RWPE2 (cell line): Measurements from ENCODE around the gene RFX2.

ENCODE experiments used
- ATAC-seq: fragments of 200-7000 bp; cut with Tn5 transposase; 3 replicates; pipeline ENCODE4 v1.9.1; 2021; ENCODE audit warnings: low read depth
- DNase-seq: peaks from one replicate; pipeline ENCODE4 v3.0.0-alpha.2; 2020; ENCODE audit warnings: low spot score
- H3K27ac ChIP-seq: fragments of 450-650 bp; 2 replicates; pipeline ENCODE4 v1.5.1; 2017; ENCODE audit warnings: mild to moderate bottlenecking; ENCODE audit not compliant: poor library complexity, severe bottlenecking
- H3K27me3 ChIP-seq: fragments of 250-450 bp; sonication (Bioruptor Pico); 2 replicates; pipeline ENCODE4 v1.5.1; 2021; ENCODE audit warnings: mild to moderate bottlenecking, moderate library complexity; ENCODE audit not compliant: insufficient read depth, poor library complexity, severe bottlenecking
- H3K36me3 ChIP-seq: fragments of 250-450 bp; sonication (Bioruptor Pico); 2 replicates; pipeline ENCODE4 v1.5.1; 2020; ENCODE audit warnings: low read depth, mild to moderate bottlenecking, moderate library complexity
- H3K4me1 ChIP-seq: fragments of 250-450 bp; sonication (Bioruptor Pico); 2 replicates; pipeline ENCODE4 v1.5.1; 2021; ENCODE audit warnings: mild to moderate bottlenecking, moderate library complexity; ENCODE audit not compliant: insufficient read depth, poor library complexity, severe bottlenecking
- H3K4me3 ChIP-seq: fragments of 250-450 bp; sonication (Bioruptor Pico); 2 replicates; pipeline ENCODE4 v1.5.1; 2021; ENCODE audit warnings: mild to moderate bottlenecking, moderate library complexity; ENCODE audit not compliant: severe bottlenecking
- H3K9me3 ChIP-seq: fragments of 250-450 bp; sonication (Bioruptor Pico); 2 replicates; pipeline ENCODE4 v1.5.1; 2021; ENCODE audit warnings: mild to moderate bottlenecking, moderate library complexity; ENCODE audit not compliant: severe bottlenecking
- TF ChIP-seq, protein P1 (sequence below): fragments of 450-650 bp; IDR thresholded peaks from one replicate; pipeline ENCODE4 v1.5.1; 2017; ENCODE audit warnings: mild to moderate bottlenecking, moderate library complexity; ENCODE audit not compliant: poor library complexity, severe bottlenecking

The RFX2 gene

GRCh38 chr19:6062274-6062673, 48.0 kb downstream of the RFX2 start:
- Histone ChIP-seq H3K36me3 (no peaks in the 10 kb centered on the region), H3K4me3 (no peak overlapping the region), H3K4me1 (peaks cover 70% of the 10 kb centered on the region), H3K9me3 (no peaks in the 10 kb centered on the region), H3K27ac (peak overlapping the region; percentile 98), H3K27me3 (no peaks in the 10 kb centered on the region)
- ATAC-seq = no peak
- TF ChIP-seq, protein P1, sequence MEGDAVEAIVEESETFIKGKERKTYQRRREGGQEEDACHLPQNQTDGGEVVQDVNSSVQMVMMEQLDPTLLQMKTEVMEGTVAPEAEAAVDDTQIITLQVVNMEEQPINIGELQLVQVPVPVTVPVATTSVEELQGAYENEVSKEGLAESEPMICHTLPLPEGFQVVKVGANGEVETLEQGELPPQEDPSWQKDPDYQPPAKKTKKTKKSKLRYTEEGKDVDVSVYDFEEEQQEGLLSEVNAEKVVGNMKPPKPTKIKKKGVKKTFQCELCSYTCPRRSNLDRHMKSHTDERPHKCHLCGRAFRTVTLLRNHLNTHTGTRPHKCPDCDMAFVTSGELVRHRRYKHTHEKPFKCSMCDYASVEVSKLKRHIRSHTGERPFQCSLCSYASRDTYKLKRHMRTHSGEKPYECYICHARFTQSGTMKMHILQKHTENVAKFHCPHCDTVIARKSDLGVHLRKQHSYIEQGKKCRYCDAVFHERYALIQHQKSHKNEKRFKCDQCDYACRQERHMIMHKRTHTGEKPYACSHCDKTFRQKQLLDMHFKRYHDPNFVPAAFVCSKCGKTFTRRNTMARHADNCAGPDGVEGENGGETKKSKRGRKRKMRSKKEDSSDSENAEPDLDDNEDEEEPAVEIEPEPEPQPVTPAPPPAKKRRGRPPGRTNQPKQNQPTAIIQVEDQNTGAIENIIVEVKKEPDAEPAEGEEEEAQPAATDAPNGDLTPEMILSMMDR = no peak
- DNase-seq = no peak

DNA sequence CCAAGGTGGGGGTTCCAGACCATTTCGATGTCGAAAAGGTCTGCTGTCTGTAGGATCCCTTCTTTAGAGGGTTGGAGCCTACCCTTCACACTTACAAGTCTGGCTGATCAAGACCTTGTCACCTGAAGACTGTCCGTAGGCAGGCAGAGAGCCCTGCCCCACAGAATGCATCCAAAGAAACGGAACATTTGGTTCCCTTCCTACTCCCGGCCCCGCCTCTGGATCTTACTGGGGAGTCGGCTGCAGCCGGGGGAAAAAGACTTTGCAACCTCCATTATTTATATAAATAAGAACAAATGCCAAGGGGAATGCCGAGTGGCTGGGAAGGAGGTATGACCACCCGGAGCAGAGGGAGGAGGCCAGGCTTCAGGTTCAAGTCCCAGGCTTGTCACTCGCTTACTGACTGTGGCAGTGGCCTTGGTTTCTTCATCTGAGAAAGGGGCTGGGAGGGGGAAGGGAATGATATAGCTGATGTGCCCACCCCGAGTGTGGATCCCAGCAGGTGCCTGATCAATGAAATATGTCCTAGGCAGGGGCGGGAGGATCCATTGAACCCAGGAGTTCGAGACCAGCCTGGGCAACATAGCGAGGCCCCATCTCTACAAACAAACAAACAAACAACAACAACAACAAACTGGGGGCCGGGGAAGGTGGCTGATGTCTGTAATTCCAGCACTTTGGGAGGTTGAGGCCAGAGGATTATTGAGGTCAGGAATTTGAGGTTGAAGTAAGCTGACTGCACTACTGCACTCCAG, 48.7 kb downstream of the RFX2 start:
- ATAC-seq (no peak), DNase-seq (no peak)
- H3K4me1 ChIP-seq = peaks cover 71% of the 10 kb centered on the region
- H3K4me3 ChIP-seq = no peak overlapping the region
- peak overlapping the region; percentile 98 for H3K27ac ChIP-seq
- H3K9me3 ChIP-seq = no peaks in the 10 kb centered on the region
- TF ChIP-seq, protein P1 = no peak
- no peaks in the 10 kb centered on the region for H3K27me3 ChIP-seq
- no peaks in the 10 kb centered on the region for H3K36me3 ChIP-seq

DNA sequence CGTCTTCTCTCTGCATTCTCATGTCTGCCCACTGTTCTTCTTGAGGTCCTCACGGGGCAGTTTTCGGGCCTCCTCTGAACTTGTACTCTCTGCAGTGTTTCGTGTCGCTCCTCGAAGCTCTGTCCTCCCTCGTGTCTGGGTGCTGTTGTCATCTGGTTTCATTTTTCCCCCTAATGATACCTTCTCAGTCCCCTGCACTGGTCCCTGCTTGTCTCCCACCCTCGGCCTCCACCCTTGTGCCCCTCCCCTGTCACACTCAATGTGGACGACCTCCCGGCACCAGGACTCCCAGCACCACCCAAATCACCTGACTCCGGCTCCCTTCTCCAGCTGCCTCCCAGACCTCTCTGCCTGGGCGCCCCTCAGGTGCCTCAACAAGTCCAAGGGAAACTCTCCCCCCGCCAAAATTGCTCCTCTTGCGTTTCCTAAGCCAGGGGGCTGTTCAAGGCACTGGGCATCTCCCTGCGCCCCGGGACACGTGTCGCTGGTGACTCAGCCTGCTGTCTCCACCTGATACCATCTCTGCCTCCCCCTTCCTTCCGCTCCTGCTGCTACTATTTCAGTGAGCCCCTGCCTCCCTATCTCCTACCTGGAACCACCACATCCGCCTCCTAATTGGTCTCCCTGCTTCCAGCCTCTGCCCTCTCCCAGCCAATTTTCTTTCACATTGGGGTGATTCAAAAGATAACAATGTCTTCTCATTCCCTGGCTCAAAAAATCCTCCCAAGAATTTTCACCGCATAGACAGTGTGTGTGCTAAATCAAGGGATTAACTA, 49.5 kb downstream of the RFX2 start:
- peak; percentile 72 for ATAC-seq
- Histone ChIP-seq H3K4me1 (peaks cover 69% of the 10 kb centered on the region), H3K9me3 (no peaks in the 10 kb centered on the region), H3K36me3 (peaks cover 6% of the 10 kb centered on the region; the same call in 1 of the 2 replicates), H3K4me3 (no peak overlapping the region), H3K27ac (peak overlapping the region; percentile 98), H3K27me3 (no peaks in the 10 kb centered on the region)
- DNase-seq = peak; percentile 91
- TF ChIP-seq, protein P1 = no peak

- DNase-seq = no peak
- TF ChIP-seq, protein P1 = no peak
- peaks cover 63% of the 10 kb centered on the region for H3K4me1 ChIP-seq
- no peak for ATAC-seq
- no peak overlapping the region for H3K4me3 ChIP-seq
- H3K9me3 ChIP-seq = no peaks in the 10 kb centered on the region
- H3K27ac ChIP-seq = peak overlapping the region; percentile 98
- H3K27me3 ChIP-seq = no peaks in the 10 kb centered on the region
- peaks cover 10% of the 10 kb centered on the region; the same call in 1 of the 2 replicates for H3K36me3 ChIP-seq
Measured at GRCh38 chr19:6059988-6060599, 50.2 kb downstream of the RFX2 start.
